Stimulated activated naive CD8-positive, alpha-beta T cell treated with anti-CD3 and anti-CD28 coated beads, Interleukin-15, Interleukin-2, amounts not matched to agents 100 ng/mL and 50 ng/mL, for 24 hours (primary cell): ENCODE results near the gene SIRPA.

Source experiments
- H3K27ac Mint-ChIP-seq: one replicate; pipeline ENCODE4 v1.8.0; 2021; ENCODE audit warnings: mild to moderate bottlenecking, mixed read lengths
- H3K27me3 Mint-ChIP-seq: one replicate; pipeline ENCODE4 v1.8.0; 2021; ENCODE audit warnings: mixed read lengths
- H3K36me3 Mint-ChIP-seq: one replicate; pipeline ENCODE4 v1.8.0; 2021; ENCODE audit warnings: low read depth, mixed read lengths
- H3K4me1 Mint-ChIP-seq: one replicate; pipeline ENCODE4 v1.8.0; 2021; ENCODE audit warnings: low read depth, mixed read lengths
- H3K4me3 Mint-ChIP-seq: one replicate; pipeline ENCODE4 v1.8.0; 2021; ENCODE audit warnings: mild to moderate bottlenecking, mixed read lengths
- H3K9me3 Mint-ChIP-seq: one replicate; pipeline ENCODE4 v1.8.0; 2021; ENCODE audit warnings: mixed read lengths

Gene SIRPA

DNA sequence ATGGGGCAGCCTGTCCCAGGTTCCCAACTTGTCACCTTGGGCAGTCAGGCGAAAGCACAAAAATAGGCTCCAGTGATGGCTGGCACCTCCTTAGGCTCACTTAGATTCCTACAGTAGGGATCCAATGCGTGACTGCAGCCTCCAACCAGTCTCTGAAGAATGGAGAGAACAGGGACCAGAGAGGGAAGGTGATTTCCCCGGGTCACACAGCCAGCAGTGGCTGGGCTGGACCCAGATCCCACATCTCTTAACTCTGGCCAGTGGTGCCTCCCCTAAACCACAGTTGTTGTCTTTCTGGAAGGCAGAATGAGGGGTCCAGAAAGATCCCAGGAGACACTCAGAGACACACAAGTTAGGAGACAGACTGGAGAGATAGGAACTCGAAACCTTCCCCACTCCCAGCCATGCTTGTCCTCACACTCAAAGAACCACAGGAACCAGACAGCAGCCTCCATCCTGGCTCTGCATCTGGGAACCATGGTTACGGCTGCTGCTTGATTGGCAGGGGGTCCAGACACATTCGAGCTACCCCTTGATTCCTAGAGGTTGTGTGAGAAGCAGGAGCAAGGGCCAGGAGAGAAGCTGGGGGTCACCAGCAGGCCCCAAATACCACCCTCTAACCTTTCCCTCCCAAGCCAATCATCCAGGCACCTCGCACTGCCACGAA, 33.1 kb upstream of the SIRPA start:
- Mint-ChIP-seq H3K9me3 (no peaks in the 10 kb centered on the region), H3K4me1 (no peaks in the 10 kb centered on the region), H3K27ac (no peak overlapping the region), H3K4me3 (no peak overlapping the region), H3K27me3 (peaks cover 29% of the 10 kb centered on the region), H3K36me3 (no peaks in the 10 kb centered on the region)

DNA sequence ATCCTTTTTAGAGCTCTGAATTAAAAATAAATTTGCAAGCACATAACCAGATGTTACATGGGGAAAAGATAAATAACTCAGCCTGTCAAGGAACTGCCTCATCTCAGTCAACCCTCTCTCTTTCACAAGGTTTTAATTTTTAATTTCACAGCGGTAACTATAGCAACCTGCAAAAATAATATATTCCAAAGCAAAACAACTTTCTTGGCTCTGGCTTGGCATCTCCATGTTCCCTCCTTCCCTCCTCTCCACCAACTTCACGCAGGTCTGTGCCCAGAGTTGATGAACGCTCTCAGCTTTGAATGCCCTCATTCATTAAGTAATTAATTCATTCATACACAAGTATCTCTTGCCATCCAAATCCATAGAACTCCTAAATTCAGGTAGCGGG, 32.5 kb upstream of the SIRPA start:
- H3K4me1 Mint-ChIP-seq = no peaks in the 10 kb centered on the region
- no peak overlapping the region for H3K4me3 Mint-ChIP-seq
- no peaks in the 10 kb centered on the region for H3K9me3 Mint-ChIP-seq

GRCh38 chr20:1863296-1863695, 31.9 kb upstream of the SIRPA start:
- H3K9me3 Mint-ChIP-seq = no peaks in the 10 kb centered on the region
- H3K4me1 Mint-ChIP-seq = no peaks in the 10 kb centered on the region
- H3K27me3 Mint-ChIP-seq = peaks cover 30% of the 10 kb centered on the region
- H3K36me3 Mint-ChIP-seq = no peaks in the 10 kb centered on the region
- H3K27ac Mint-ChIP-seq = no peak overlapping the region
- H3K4me3 Mint-ChIP-seq = no peak overlapping the region

More for the DNA sequence above, 32.5 kb upstream of the SIRPA start:
- Mint-ChIP-seq H3K27ac (no peak overlapping the region), H3K36me3 (no peaks in the 10 kb centered on the region), H3K27me3 (peaks cover 30% of the 10 kb centered on the region)

DNA sequence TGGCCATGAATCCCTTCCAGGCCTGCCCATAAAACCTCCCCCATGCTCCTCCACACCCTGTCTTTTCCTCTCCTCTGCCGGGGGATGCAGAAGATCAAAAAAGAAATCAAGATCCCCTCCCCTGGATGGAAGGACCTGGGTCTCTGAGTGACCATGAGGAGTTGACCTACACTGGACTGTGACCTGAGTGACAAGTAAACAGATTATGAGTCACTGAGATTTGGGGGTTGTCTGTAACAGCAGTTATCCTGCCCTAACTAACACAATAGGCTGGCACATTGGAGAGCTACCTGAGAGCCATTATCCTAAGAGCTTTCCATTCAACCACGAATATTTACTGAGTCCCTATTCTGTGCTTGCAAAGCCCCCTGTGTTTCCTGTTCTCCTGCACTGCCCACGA, 28.4 kb upstream of the SIRPA start:
- Mint-ChIP-seq H3K27me3 (peaks cover 29% of the 10 kb centered on the region), H3K27ac (no peak overlapping the region), H3K36me3 (no peaks in the 10 kb centered on the region), H3K4me3 (no peak overlapping the region), H3K4me1 (peaks cover 18% of the 10 kb centered on the region), H3K9me3 (no peaks in the 10 kb centered on the region)

DNA sequence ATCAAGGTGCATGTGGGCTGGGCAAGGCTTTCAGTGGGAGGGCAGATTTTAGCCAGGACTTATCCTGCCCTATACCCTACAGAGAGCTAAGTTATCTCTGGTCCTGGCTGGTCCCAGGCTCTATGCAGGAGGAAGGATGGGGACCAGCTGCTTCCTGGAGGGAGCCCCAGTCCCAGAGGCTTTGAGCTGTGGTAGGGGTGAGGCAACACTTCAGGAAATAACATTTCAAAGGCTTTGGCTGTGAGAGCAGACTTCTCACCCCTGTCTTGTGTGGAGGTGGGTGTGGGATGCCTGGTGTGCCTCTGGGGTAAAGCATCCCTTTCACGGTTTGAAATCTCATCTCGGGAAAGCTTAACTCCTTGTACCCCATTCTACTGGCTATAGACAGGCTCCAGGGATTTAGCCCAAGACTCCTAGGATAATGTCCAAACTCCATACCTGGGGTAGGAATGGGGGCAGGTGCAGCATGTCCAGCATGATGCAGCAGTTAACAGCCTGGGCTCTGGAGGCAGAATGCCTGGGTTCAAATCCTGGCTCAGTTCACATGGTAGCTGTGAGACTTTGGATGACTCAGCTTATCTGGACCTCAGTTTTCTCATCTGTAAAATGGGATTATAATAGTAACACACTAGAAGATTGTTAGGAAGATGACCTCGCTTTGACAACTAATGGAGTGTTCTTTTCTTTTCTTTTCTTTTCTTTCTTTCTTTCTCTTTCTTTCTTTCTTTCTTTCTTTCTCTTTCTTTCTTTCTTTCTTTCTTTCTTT, 27.5 kb upstream of the SIRPA start:
- Mint-ChIP-seq H3K27ac (no peak overlapping the region), H3K36me3 (no peaks in the 10 kb centered on the region), H3K4me1 (peaks cover 19% of the 10 kb centered on the region), H3K4me3 (no peak overlapping the region), H3K9me3 (no peaks in the 10 kb centered on the region), H3K27me3 (peaks cover 31% of the 10 kb centered on the region)

DNA sequence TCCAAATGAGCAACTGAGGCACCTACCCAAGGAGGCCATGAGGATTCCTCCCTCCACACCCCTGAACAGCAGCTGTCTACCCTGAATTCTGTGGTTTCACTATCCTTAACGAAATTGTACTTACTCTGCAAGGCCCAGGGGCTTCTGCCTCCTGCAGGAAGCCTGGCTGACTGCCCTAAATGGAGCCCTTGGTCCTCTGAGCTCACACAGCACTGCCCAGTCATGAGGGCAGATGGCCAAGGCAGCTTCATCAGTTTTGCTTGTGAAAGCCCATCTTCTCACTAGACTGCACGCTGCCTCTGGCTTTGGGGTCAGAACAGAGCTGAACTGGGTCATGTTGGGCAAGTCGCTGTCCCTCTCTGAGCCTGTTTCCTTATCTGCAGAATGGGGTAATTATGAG, 26.4 kb upstream of the SIRPA start:
- Mint-ChIP-seq H3K27ac (no peak overlapping the region), H3K27me3 (peaks cover 33% of the 10 kb centered on the region), H3K4me1 (peaks cover 21% of the 10 kb centered on the region), H3K9me3 (no peaks in the 10 kb centered on the region), H3K4me3 (no peak overlapping the region), H3K36me3 (no peaks in the 10 kb centered on the region)

- peaks cover 21% of the 10 kb centered on the region for H3K4me1 Mint-ChIP-seq
Observed at GRCh38 chr20:1870323-1870722, 24.9 kb upstream of the SIRPA start.

GRCh38 chr20:1870792-1871550, 24.2 kb upstream of the SIRPA start:
- Mint-ChIP-seq H3K9me3 (no peaks in the 10 kb centered on the region), H3K27ac (no peak overlapping the region), H3K27me3 (peaks cover 25% of the 10 kb centered on the region), H3K4me3 (no peak overlapping the region), H3K4me1 (peaks cover 21% of the 10 kb centered on the region), H3K36me3 (no peaks in the 10 kb centered on the region)

More at GRCh38 chr20:1870323-1870722, 24.9 kb upstream of the SIRPA start:
- Mint-ChIP-seq H3K27ac (no peak overlapping the region), H3K27me3 (peaks cover 31% of the 10 kb centered on the region), H3K36me3 (no peaks in the 10 kb centered on the region), H3K4me3 (no peak overlapping the region), H3K9me3 (no peaks in the 10 kb centered on the region)

GRCh38 chr20:1871807-1872458, 23.3 kb upstream of the SIRPA start:
- peaks cover 17% of the 10 kb centered on the region for H3K27me3 Mint-ChIP-seq
- H3K4me3 Mint-ChIP-seq = no peak overlapping the region
- H3K36me3 Mint-ChIP-seq = no peaks in the 10 kb centered on the region
- H3K27ac Mint-ChIP-seq = no peak overlapping the region
- H3K4me1 Mint-ChIP-seq = peaks cover 21% of the 10 kb centered on the region
- H3K9me3 Mint-ChIP-seq = no peaks in the 10 kb centered on the region

DNA sequence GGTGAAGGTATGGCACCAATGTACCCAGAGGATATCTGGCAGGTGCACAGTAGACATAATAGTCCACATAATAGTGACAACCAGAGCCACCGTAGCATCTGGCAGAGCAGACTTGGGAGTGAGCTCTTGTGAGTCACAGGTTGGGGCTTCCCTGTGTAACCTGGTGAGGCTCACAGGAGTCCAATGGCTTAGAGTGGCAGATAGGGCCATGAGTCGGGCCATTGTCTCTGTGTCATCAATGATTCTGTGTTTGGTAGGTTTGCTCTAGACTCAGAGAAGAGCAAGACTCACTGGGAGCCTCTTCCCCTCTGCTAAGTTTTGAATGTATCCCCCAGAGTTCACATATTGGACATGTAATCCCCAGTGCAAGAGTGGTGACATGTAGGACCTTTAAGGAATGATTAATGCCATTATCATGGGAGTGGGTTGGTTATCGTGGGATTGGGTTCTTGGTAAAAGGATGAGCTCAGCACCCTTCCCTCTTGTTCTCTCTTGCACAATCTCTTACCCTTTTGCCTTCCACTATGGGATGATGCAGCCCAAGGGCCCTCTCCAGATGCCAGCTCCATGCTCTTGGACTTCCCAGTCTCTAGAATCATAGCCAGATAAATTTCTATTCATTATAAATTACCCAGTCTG, 22.6 kb upstream of the SIRPA start:
- no peak overlapping the region for H3K4me3 Mint-ChIP-seq
- H3K4me1 Mint-ChIP-seq = peaks cover 21% of the 10 kb centered on the region
- peaks cover 14% of the 10 kb centered on the region for H3K27me3 Mint-ChIP-seq
- H3K9me3 Mint-ChIP-seq = no peaks in the 10 kb centered on the region
- no peaks in the 10 kb centered on the region for H3K36me3 Mint-ChIP-seq
- no peak overlapping the region for H3K27ac Mint-ChIP-seq

GRCh38 chr20:1874450-1875182, 20.6 kb upstream of the SIRPA start:
- no peaks in the 10 kb centered on the region for H3K36me3 Mint-ChIP-seq
- H3K4me3 Mint-ChIP-seq = no peak overlapping the region
- peaks cover 17% of the 10 kb centered on the region for H3K4me1 Mint-ChIP-seq
- peaks cover 8% of the 10 kb centered on the region for H3K27me3 Mint-ChIP-seq
- H3K27ac Mint-ChIP-seq = no peak overlapping the region
- no peaks in the 10 kb centered on the region for H3K9me3 Mint-ChIP-seq

GRCh38 chr20:1875183-1875554, 20.0 kb upstream of the SIRPA start:
- Mint-ChIP-seq H3K4me3 (no peak overlapping the region), H3K9me3 (no peaks in the 10 kb centered on the region), H3K36me3 (no peaks in the 10 kb centered on the region), H3K4me1 (peaks cover 17% of the 10 kb centered on the region), H3K27me3 (peaks cover 8% of the 10 kb centered on the region), H3K27ac (no peak overlapping the region)

- peaks cover 8% of the 10 kb centered on the region for H3K27me3 Mint-ChIP-seq
- H3K9me3 Mint-ChIP-seq = no peaks in the 10 kb centered on the region
- peaks cover 13% of the 10 kb centered on the region for H3K4me1 Mint-ChIP-seq
- no peak overlapping the region for H3K27ac Mint-ChIP-seq
- no peak overlapping the region for H3K4me3 Mint-ChIP-seq
- no peaks in the 10 kb centered on the region for H3K36me3 Mint-ChIP-seq
Observed at GRCh38 chr20:1875762-1876161, 19.4 kb upstream of the SIRPA start.
